B cell (primary cell): ENCODE measurements around the gene NUAK1. TPM values are rescaled to one million over a fixed set of nuclear protein-coding genes. Genes with fewer than 3 reads are reported as not detected.

ENCODE experiments used
- ATAC-seq: fragments of 200-7000 bp; cut with Tn5 transposase; one replicate; pipeline ENCODE4 v1.10.0; 2021; ENCODE audit warnings: low read depth, mild to moderate bottlenecking, moderate number of reproducible peaks, moderate library complexity
- CTCF ChIA-PET: fragments of 350-600 bp; sonication (Branson Sonifier 250); formaldehyde crosslinking; loops from one replicate; lab custom pipeline; 2021; ENCODE audit warnings: antibody characterized with exemption, inconsistent platforms; lab: Charles Lee
- POLR2A ChIA-PET: fragments of 350-600 bp; sonication (Branson Sonifier 250); formaldehyde crosslinking; loops from one replicate; lab custom pipeline; 2021; ENCODE audit warnings: antibody characterized with exemption; lab: Charles Lee
- DNase-seq: peaks from one replicate; pipeline ENCODE4 v3.0.0; 2013
- H2AFZ ChIP-seq: 2 replicates; pipeline ENCODE4 v1.6.1; 2012; ENCODE audit warnings: mild to moderate bottlenecking, low read depth, low read length; ENCODE audit not compliant: insufficient read depth, poor library complexity, severe bottlenecking
- H3K27ac ChIP-seq, 2 donors: 1 replicate in 1 of 2; 2 replicates in 1 of 2; pipeline ENCODE4 v1.5.1; 2012 to 2013; ENCODE audit warnings: low read length in 2 of 2, mild to moderate bottlenecking in 2 of 2, moderate library complexity in 1 of 2
- H3K27me3 ChIP-seq, 4 experiments: fragments of 200-600 bp in 1 of 4; sonication (generic) in 1 of 4; replicated peaks in 1 of 4; 1 replicate in 2 of 4; 2 replicates in 2 of 4; pipeline versions ENCODE4 v1.6.1 to v1.7.0; 2013 to 2016; ENCODE audit warnings: low read length in 3 of 4, mild to moderate bottlenecking in 2 of 4, mixed read lengths in 1 of 4, moderate library complexity in 1 of 4; ENCODE audit not compliant: insufficient read depth in 4 of 4, control insufficient read depth in 3 of 4; ENCODE audit errors: control extremely low read depth in 1 of 4
- H3K36me3 ChIP-seq, 2 experiments: replicated peaks in 1 of 2; 1 replicate in 1 of 2; 2 replicates in 1 of 2; pipeline versions ENCODE4 v1.6.1 to v1.7.1; 2013; ENCODE audit warnings: low read length in 1 of 2; ENCODE audit not compliant: insufficient read depth in 2 of 2, control insufficient read depth in 1 of 2; ENCODE audit errors: control extremely low read depth in 1 of 2, extremely low read depth in 1 of 2
- H3K4me1 ChIP-seq, 2 donors: fragments of 200-600 bp in 1 of 2; sonication (generic) in 1 of 2; 1 replicate in 1 of 2; 2 replicates in 1 of 2; pipeline versions ENCODE4 v1.5.1 to v1.6.1; 2013 to 2017; ENCODE audit warnings: low read length in 2 of 2; ENCODE audit not compliant: control insufficient read depth in 2 of 2, insufficient read depth in 2 of 2
- H3K4me2 ChIP-seq: replicated peaks from 2 replicates; pipeline ENCODE3; 2012; ENCODE audit warnings: mild to moderate bottlenecking, low read depth, low read length; ENCODE audit not compliant: poor library complexity, severe bottlenecking
- H3K4me3 ChIP-seq, 5 experiments: fragments of 200-600 bp in 1 of 5; sonication (generic) in 1 of 5; 1 replicate in 3 of 5; 2 replicates in 2 of 5; pipeline versions ENCODE4 v1.5.1 to v1.7.0; 2011 to 2016; ENCODE audit warnings: low read length in 4 of 5, mild to moderate bottlenecking in 4 of 5, low read depth in 2 of 5, control low read depth in 1 of 5, moderate library complexity in 1 of 5; ENCODE audit not compliant: insufficient read depth in 1 of 5; ENCODE audit errors: control extremely low read depth in 1 of 5, extremely low read depth in 1 of 5
- H3K79me2 ChIP-seq: fragments of 200-600 bp; sonication (generic); one replicate; pipeline ENCODE4 v1.6.0; 2016; ENCODE audit warnings: low read length; ENCODE audit not compliant: control insufficient read depth, insufficient read depth
- H3K9ac ChIP-seq: fragments of 200-600 bp; sonication (generic); 2 replicates; pipeline ENCODE4 v1.6.1; 2017; ENCODE audit warnings: mild to moderate bottlenecking, low read length, moderate library complexity
- H3K9me3 ChIP-seq, 3 donors: one replicate each; pipeline versions ENCODE4 v1.6.1 to v1.7.1; 2013; ENCODE audit warnings: low read length in 2 of 3; ENCODE audit not compliant: control insufficient read depth in 2 of 3, insufficient read depth in 1 of 3; ENCODE audit errors: control extremely low read depth in 1 of 3
- H4K20me1 ChIP-seq: 2 replicates; pipeline ENCODE4 v1.6.0; 2012; ENCODE audit warnings: mild to moderate bottlenecking, low read length; ENCODE audit not compliant: insufficient read depth, control insufficient read depth, poor library complexity, severe bottlenecking
- H3K27ac Mint-ChIP-seq: one replicate; pipeline ENCODE4 v1.8.0; 2021; ENCODE audit warnings: mixed read lengths
- H3K27me3 Mint-ChIP-seq: one replicate; pipeline ENCODE4 v1.8.0; 2021; ENCODE audit warnings: mixed read lengths
- H3K4me1 Mint-ChIP-seq: one replicate; pipeline ENCODE4 v1.8.0; 2021; ENCODE audit warnings: mixed read lengths
- H3K4me3 Mint-ChIP-seq: one replicate; pipeline ENCODE4 v1.8.0; 2021; ENCODE audit warnings: mixed read lengths
- H3K9me3 Mint-ChIP-seq: one replicate; pipeline ENCODE4 v1.8.0; 2022; ENCODE audit warnings: mixed read lengths; ENCODE audit not compliant: insufficient read depth
- EZH2 ChIP-seq: IDR thresholded peaks from 2 replicates; pipeline ENCODE4 v1.6.1; 2012; ENCODE audit warnings: borderline replicate concordance, low read depth, mild to moderate bottlenecking, moderate library complexity, low read length; ENCODE audit not compliant: insufficient read depth, poor library complexity, severe bottlenecking
- WGBS: methylation state at CpG from one replicate; pipeline ENCODE4 v1.1.5; 2013; ENCODE audit warnings: missing lambda C conversion rate; ENCODE audit not compliant: insufficient coverage; 5-methylcytosine and 5-hydroxymethylcytosine counted together
- intact Hi-C: fragments of 100-400 bp; cut with micrococcal nuclease; formaldehyde crosslinking; loops from one replicate; pipeline ENCODE4 v1.10.0; 2022
- polyA plus RNA-seq: library from polyadenylated mRNA; depleted of rRNA; stranded (reverse); fragments of >200 nt; gene quantifications from 2 replicates; pipeline ENCODE4 v1.2.3, GENCODE V29; 2012
- total RNA-seq, 2 donors: library from RNA; stranded (reverse); fragments of 120-200 nt in 1 of 2; gene quantifications; 1 replicate in 1 of 2; 2 replicates in 1 of 2; pipeline versions ENCODE4 v1.2.3 to v1.2.4, GENCODE V29; 2013 to 2022
- TF ChIP-seq, protein P1 (sequence below): fragments of 200-600 bp; IDR thresholded peaks from one replicate; pipeline ENCODE4 v1.8.0; 2022; ENCODE audit warnings: antibody characterized with exemption, mild to moderate bottlenecking

Gene NUAK1
- total and polyA plus RNA-seq, 2 donors (not counting 1 experiment from before 2014, with no cell fraction given): not detected

DNA sequence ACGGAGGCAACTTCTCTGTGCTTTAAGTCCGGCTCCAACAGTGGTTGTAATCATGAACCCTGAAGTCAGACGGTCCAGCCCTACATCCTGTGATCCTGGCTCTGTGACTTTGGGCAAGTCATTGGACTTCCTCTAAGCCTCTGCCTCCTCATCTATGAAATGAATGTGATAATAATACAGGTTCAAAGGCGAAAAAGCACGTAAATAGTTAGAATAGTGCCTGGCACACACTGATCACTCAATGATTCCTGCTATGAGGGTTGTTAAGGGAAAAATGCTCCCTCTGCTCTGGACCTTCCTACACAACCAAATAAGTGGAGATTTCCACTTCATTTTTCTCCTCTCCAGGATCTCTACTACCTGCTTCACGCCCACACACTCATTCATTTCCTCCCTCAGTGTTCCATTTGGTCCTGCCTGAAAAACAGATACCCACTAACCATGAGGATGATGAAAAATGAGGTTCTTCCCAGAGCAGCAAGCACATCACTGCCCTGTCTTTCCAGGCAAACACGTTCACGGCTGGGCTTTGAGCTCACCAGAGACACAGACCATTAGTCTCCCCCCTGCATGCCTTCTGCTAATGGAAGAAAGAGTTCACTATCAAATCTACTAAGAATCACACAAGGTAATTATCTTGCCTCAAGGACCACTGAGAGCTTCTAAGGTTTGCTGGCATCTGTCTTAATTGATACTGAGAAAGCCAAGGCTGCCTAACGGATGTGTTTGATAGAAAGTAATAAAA lies 13.2 kb downstream of the NUAK1 start:
- H2AFZ ChIP-seq: no peak overlapping the region
- H3K4me2 ChIP-seq: no peak overlapping the region
- H3K27me3 ChIP-seq: no peaks in the 10 kb centered on the region
- peaks cover 21% of the 10 kb centered on the region for H3K27me3 Mint-ChIP-seq
- ChIA-PET CTCF (interaction anchor here (1.7 kb wide), 1 partner anchor 7 kb away, joined by 5 read pairs; no protein-coding TSS in a partner anchor), POLR2A (no interaction called here)
- no peak for TF ChIP-seq EZH2
- TF ChIP-seq, protein P1, sequence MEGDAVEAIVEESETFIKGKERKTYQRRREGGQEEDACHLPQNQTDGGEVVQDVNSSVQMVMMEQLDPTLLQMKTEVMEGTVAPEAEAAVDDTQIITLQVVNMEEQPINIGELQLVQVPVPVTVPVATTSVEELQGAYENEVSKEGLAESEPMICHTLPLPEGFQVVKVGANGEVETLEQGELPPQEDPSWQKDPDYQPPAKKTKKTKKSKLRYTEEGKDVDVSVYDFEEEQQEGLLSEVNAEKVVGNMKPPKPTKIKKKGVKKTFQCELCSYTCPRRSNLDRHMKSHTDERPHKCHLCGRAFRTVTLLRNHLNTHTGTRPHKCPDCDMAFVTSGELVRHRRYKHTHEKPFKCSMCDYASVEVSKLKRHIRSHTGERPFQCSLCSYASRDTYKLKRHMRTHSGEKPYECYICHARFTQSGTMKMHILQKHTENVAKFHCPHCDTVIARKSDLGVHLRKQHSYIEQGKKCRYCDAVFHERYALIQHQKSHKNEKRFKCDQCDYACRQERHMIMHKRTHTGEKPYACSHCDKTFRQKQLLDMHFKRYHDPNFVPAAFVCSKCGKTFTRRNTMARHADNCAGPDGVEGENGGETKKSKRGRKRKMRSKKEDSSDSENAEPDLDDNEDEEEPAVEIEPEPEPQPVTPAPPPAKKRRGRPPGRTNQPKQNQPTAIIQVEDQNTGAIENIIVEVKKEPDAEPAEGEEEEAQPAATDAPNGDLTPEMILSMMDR: no peak
- no peaks in the 10 kb centered on the region for H3K9me3 ChIP-seq
- no peak overlapping the region for H3K4me3 Mint-ChIP-seq
- no peak overlapping the region for H3K27ac Mint-ChIP-seq
- no peaks in the 10 kb centered on the region for H3K36me3 ChIP-seq
- no peaks in the 10 kb centered on the region for H3K9me3 Mint-ChIP-seq
- DNase-seq: no peak
- no peaks in the 10 kb centered on the region for H3K79me2 ChIP-seq
- no peak overlapping the region for H3K27ac ChIP-seq
- ATAC-seq: no peak
- no peaks in the 10 kb centered on the region for H3K4me1 ChIP-seq
- no peak overlapping the region for H3K9ac ChIP-seq
- no peaks in the 10 kb centered on the region for H3K4me1 Mint-ChIP-seq
- H4K20me1 ChIP-seq: no peaks in the 10 kb centered on the region
- WGBS: 79% methylated on average over 4 of the region's 9 CpGs
- no peak overlapping the region for H3K4me3 ChIP-seq
- intact Hi-C loops: no loop called here

DNA sequence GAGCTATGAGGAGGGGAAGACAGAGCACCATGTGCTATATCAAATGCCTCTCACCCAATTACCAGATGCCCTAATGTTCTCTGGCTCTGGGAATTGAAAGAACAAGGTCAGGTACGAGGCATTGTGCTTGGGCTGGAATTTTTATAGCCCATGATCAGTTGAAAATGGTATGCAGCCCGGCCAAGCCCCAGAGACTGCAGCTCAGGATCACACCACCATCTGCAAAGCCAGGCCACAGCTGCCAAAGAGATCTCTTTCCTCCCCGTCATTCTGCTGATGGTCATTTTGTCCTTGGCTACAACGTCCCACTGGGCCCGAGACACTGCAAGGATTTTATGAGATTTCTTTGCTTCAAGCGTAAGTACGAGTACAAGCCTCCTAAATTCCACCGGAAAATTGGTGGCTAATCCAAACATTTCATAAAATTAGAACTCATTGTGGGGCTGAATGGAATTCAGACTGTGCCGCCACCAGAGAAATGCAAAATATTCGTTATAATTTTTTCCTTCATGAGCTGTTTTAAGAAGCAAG lies 15.1 kb downstream of the NUAK1 start:
- CTCF ChIA-PET: interaction anchor here (1.1 kb wide), 1 partner anchor 11 kb away, joined by 3 read pairs; no protein-coding TSS in a partner anchor
- no peaks in the 10 kb centered on the region for H3K79me2 ChIP-seq
- H3K4me1 Mint-ChIP-seq: no peaks in the 10 kb centered on the region
- WGBS: 96% methylated on average over 7 of the region's 10 CpGs
- no peak for TF ChIP-seq EZH2
- TF ChIP-seq, protein P1: no peak
- no peak overlapping the region for H2AFZ ChIP-seq
- H3K27me3 Mint-ChIP-seq: peaks cover 15% of the 10 kb centered on the region
- H3K4me3 Mint-ChIP-seq: no peak overlapping the region
- H3K27ac ChIP-seq: no peak overlapping the region
- no peaks in the 10 kb centered on the region for H3K27me3 ChIP-seq
- H3K4me1 ChIP-seq: no peaks in the 10 kb centered on the region
- ATAC-seq (no peak), DNase-seq (no peak)
- intact Hi-C loops: no loop called here
- no peak overlapping the region for H3K27ac Mint-ChIP-seq
- no peak overlapping the region for H3K4me3 ChIP-seq
- no peaks in the 10 kb centered on the region for H3K9me3 Mint-ChIP-seq
- H3K9me3 ChIP-seq: no peaks in the 10 kb centered on the region
- H4K20me1 ChIP-seq: no peaks in the 10 kb centered on the region
- H3K4me2 ChIP-seq: no peak overlapping the region
- H3K36me3 ChIP-seq: no peaks in the 10 kb centered on the region
- H3K9ac ChIP-seq: no peak overlapping the region
- POLR2A ChIA-PET: no interaction called here
